Activated T-helper 17 cell treated with anti-CD3 and anti-CD28 coated beads, Interleukin-2, amount 50 U/mL, for 72 hours (primary cell): Measurements from ENCODE around the gene ARHGEF7. TPM values are rescaled to one million over a fixed set of nuclear protein-coding genes. Genes with fewer than 3 reads are reported as not detected.

Experiments
- ATAC-seq: fragments of 150-1000 bp; cut with Tn5 transposase; replicated peaks from 2 replicates; pipeline ENCODE4 v1.10.0; 2021; ENCODE audit warnings: mild to moderate bottlenecking, moderate library complexity
- H3K27ac Mint-ChIP-seq: one replicate; pipeline ENCODE4 v1.8.0; 2022; ENCODE audit warnings: mixed read lengths
- H3K27me3 Mint-ChIP-seq: one replicate; pipeline ENCODE4 v1.8.0; 2022; ENCODE audit warnings: mixed read lengths
- H3K36me3 Mint-ChIP-seq: one replicate; pipeline ENCODE4 v1.8.0; 2022; ENCODE audit warnings: low read depth, mild to moderate bottlenecking, mixed read lengths
- H3K4me1 Mint-ChIP-seq: one replicate; pipeline ENCODE4 v1.8.0; 2022; ENCODE audit warnings: mixed read lengths
- H3K4me3 Mint-ChIP-seq: one replicate; pipeline ENCODE4 v1.8.0; 2022; ENCODE audit warnings: mild to moderate bottlenecking, mixed read lengths
- H3K9me3 Mint-ChIP-seq: one replicate; pipeline ENCODE4 v1.8.0; 2022; ENCODE audit warnings: mixed read lengths
- total RNA-seq, 2 donors: library from RNA; stranded (reverse); gene quantifications; one replicate each; pipeline ENCODE4 v1.2.3, GENCODE V29; 2022

The ARHGEF7 gene
- total RNA-seq, 2 donors from 2014 or later = 70.2 to 127 TPM

- H3K9me3 Mint-ChIP-seq = no peaks in the 10 kb centered on the region
- H3K27ac Mint-ChIP-seq = no peak overlapping the region
- H3K4me3 Mint-ChIP-seq = no peak overlapping the region
- no peaks in the 10 kb centered on the region for H3K4me1 Mint-ChIP-seq
- H3K36me3 Mint-ChIP-seq = no peaks in the 10 kb centered on the region
- ATAC-seq = no peak
- peaks cover 24% of the 10 kb centered on the region for H3K27me3 Mint-ChIP-seq
These were observed 4.9 kb downstream of the ARHGEF7 start for GRCh38 chr13:111119966-111120365.

- ATAC-seq = no peak
- no peaks in the 10 kb centered on the region for H3K9me3 Mint-ChIP-seq
- H3K36me3 Mint-ChIP-seq = no peaks in the 10 kb centered on the region
- no peak overlapping the region for H3K27ac Mint-ChIP-seq
- H3K4me1 Mint-ChIP-seq = no peaks in the 10 kb centered on the region
- peaks cover 29% of the 10 kb centered on the region for H3K27me3 Mint-ChIP-seq
- no peak overlapping the region for H3K4me3 Mint-ChIP-seq
These were observed 5.3 kb downstream of the ARHGEF7 start for GRCh38 chr13:111120422-111120821.

- no peak overlapping the region for H3K27ac Mint-ChIP-seq
- no peak overlapping the region for H3K4me3 Mint-ChIP-seq
- H3K27me3 Mint-ChIP-seq = peaks cover 30% of the 10 kb centered on the region
- H3K9me3 Mint-ChIP-seq = no peaks in the 10 kb centered on the region
- H3K4me1 Mint-ChIP-seq = no peaks in the 10 kb centered on the region
- ATAC-seq = no peak
- H3K36me3 Mint-ChIP-seq = no peaks in the 10 kb centered on the region
These were observed 5.8 kb downstream of the ARHGEF7 start for GRCh38 chr13:111120913-111121312.

- no peaks in the 10 kb centered on the region for H3K4me1 Mint-ChIP-seq
- no peaks in the 10 kb centered on the region for H3K9me3 Mint-ChIP-seq
- H3K27me3 Mint-ChIP-seq = peaks cover 26% of the 10 kb centered on the region
- no peak for ATAC-seq
- H3K4me3 Mint-ChIP-seq = no peak overlapping the region
- no peaks in the 10 kb centered on the region for H3K36me3 Mint-ChIP-seq
- no peak overlapping the region for H3K27ac Mint-ChIP-seq
These were observed 6.4 kb downstream of the ARHGEF7 start for GRCh38 chr13:111121506-111121905.

- H3K27ac Mint-ChIP-seq = no peak overlapping the region
- no peak overlapping the region for H3K4me3 Mint-ChIP-seq
- no peaks in the 10 kb centered on the region for H3K36me3 Mint-ChIP-seq
- H3K4me1 Mint-ChIP-seq = no peaks in the 10 kb centered on the region
- no peak for ATAC-seq
- peaks cover 26% of the 10 kb centered on the region for H3K27me3 Mint-ChIP-seq
- no peaks in the 10 kb centered on the region for H3K9me3 Mint-ChIP-seq
These were observed 6.9 kb downstream of the ARHGEF7 start for GRCh38 chr13:111122056-111122455.

GRCh38 chr13:111122631-111123030 is 7.5 kb downstream of the ARHGEF7 start:
- Mint-ChIP-seq H3K36me3 (no peaks in the 10 kb centered on the region), H3K27me3 (peaks cover 24% of the 10 kb centered on the region), H3K27ac (no peak overlapping the region), H3K4me3 (no peak overlapping the region), H3K4me1 (no peaks in the 10 kb centered on the region), H3K9me3 (no peaks in the 10 kb centered on the region)
- no peak for ATAC-seq

GRCh38 chr13:111123221-111123620 is 8.1 kb downstream of the ARHGEF7 start:
- Mint-ChIP-seq H3K36me3 (no peaks in the 10 kb centered on the region), H3K4me1 (no peaks in the 10 kb centered on the region), H3K4me3 (no peak overlapping the region), H3K27me3 (peaks cover 18% of the 10 kb centered on the region), H3K9me3 (no peaks in the 10 kb centered on the region), H3K27ac (no peak overlapping the region)
- no peak for ATAC-seq

GRCh38 chr13:111123649-111124048 is 8.5 kb downstream of the ARHGEF7 start:
- H3K36me3 Mint-ChIP-seq = no peaks in the 10 kb centered on the region
- ATAC-seq = no peak
- H3K4me1 Mint-ChIP-seq = no peaks in the 10 kb centered on the region
- H3K27me3 Mint-ChIP-seq = peaks cover 14% of the 10 kb centered on the region
- no peak overlapping the region for H3K4me3 Mint-ChIP-seq
- H3K9me3 Mint-ChIP-seq = no peaks in the 10 kb centered on the region
- H3K27ac Mint-ChIP-seq = no peak overlapping the region

GRCh38 chr13:111126509-111126908 is 11.4 kb downstream of the ARHGEF7 start:
- H3K9me3 Mint-ChIP-seq = no peaks in the 10 kb centered on the region
- H3K36me3 Mint-ChIP-seq = no peaks in the 10 kb centered on the region
- no peaks in the 10 kb centered on the region for H3K4me1 Mint-ChIP-seq
- ATAC-seq = no peak
- H3K27ac Mint-ChIP-seq = no peak overlapping the region
- H3K4me3 Mint-ChIP-seq = no peak overlapping the region
- peaks cover 11% of the 10 kb centered on the region for H3K27me3 Mint-ChIP-seq

- no peaks in the 10 kb centered on the region for H3K36me3 Mint-ChIP-seq
- no peak overlapping the region for H3K27ac Mint-ChIP-seq
- no peaks in the 10 kb centered on the region for H3K9me3 Mint-ChIP-seq
- no peak overlapping the region for H3K4me3 Mint-ChIP-seq
- peaks cover 7% of the 10 kb centered on the region for H3K27me3 Mint-ChIP-seq
- H3K4me1 Mint-ChIP-seq = no peaks in the 10 kb centered on the region
- ATAC-seq = no peak
These were observed 14.5 kb downstream of the ARHGEF7 start for GRCh38 chr13:111129465-111130115.

- H3K9me3 Mint-ChIP-seq = no peaks in the 10 kb centered on the region
- H3K4me1 Mint-ChIP-seq = no peaks in the 10 kb centered on the region
- H3K36me3 Mint-ChIP-seq = no peaks in the 10 kb centered on the region
- H3K27me3 Mint-ChIP-seq = peaks cover 5% of the 10 kb centered on the region
- H3K4me3 Mint-ChIP-seq = no peak overlapping the region
- no peak overlapping the region for H3K27ac Mint-ChIP-seq
- no peak for ATAC-seq
These were observed 15.0 kb downstream of the ARHGEF7 start for GRCh38 chr13:111130116-111130508.

GRCh38 chr13:111131048-111131447 is 15.9 kb downstream of the ARHGEF7 start:
- Mint-ChIP-seq H3K36me3 (no peaks in the 10 kb centered on the region), H3K9me3 (no peaks in the 10 kb centered on the region), H3K4me3 (no peak overlapping the region), H3K27ac (no peak overlapping the region), H3K27me3 (no peaks in the 10 kb centered on the region), H3K4me1 (no peaks in the 10 kb centered on the region)
- ATAC-seq = no peak

GRCh38 chr13:111131611-111132010 is 16.5 kb downstream of the ARHGEF7 start:
- H3K9me3 Mint-ChIP-seq = no peaks in the 10 kb centered on the region
- no peak for ATAC-seq

GRCh38 chr13:111132948-111133347 is 17.8 kb downstream of the ARHGEF7 start:
- Mint-ChIP-seq H3K4me3 (no peak overlapping the region), H3K4me1 (no peaks in the 10 kb centered on the region), H3K36me3 (no peaks in the 10 kb centered on the region)

More at GRCh38 chr13:111131611-111132010, 16.5 kb downstream of the ARHGEF7 start:
- Mint-ChIP-seq H3K27ac (no peak overlapping the region), H3K4me1 (no peaks in the 10 kb centered on the region), H3K4me3 (no peak overlapping the region), H3K36me3 (no peaks in the 10 kb centered on the region), H3K27me3 (peaks cover 1% of the 10 kb centered on the region)

GRCh38 chr13:111139452-111139851 is 24.3 kb downstream of the ARHGEF7 start:
- ATAC-seq = no peak
- Mint-ChIP-seq H3K4me1 (no peaks in the 10 kb centered on the region), H3K9me3 (no peaks in the 10 kb centered on the region), H3K4me3 (no peak overlapping the region), H3K36me3 (no peaks in the 10 kb centered on the region), H3K27ac (no peak overlapping the region), H3K27me3 (peaks cover 42% of the 10 kb centered on the region)

More at GRCh38 chr13:111132948-111133347, 17.8 kb downstream of the ARHGEF7 start:
- Mint-ChIP-seq H3K9me3 (no peaks in the 10 kb centered on the region), H3K27me3 (peaks cover 14% of the 10 kb centered on the region), H3K27ac (no peak overlapping the region)
- ATAC-seq = no peak
